IMR-90 (cell line): Measurements from ENCODE around the gene ZNF80. TPM values are rescaled to one million over a fixed set of nuclear protein-coding genes. Genes with fewer than 3 reads are reported as not detected.
"Not testable (repeated sequence)": the region's sequence is repeated elsewhere in the genome, so short reads cannot be mapped to it uniquely, and the experiment has no call there.

ENCODE experiments used
- ATAC-seq: fragments of 200-7000 bp; cut with Tn5 transposase; 2 replicates; pipeline ENCODE4 v1.9.1; 2020; ENCODE audit warnings: low read depth, mild to moderate bottlenecking, moderate library complexity
- Bru-seq: library from RNA; stranded (reverse); fragments of 400-500 nt; gene quantifications from one replicate; lab custom pipeline; 2021; lab: Mats Ljungman, UMichigan
- BruChase-seq, 2 experiments: library from RNA; stranded (reverse); fragments of 400-500 nt; gene quantifications; one replicate each; lab custom pipeline; 2021; lab: Mats Ljungman, UMichigan
- BruUV-seq: library from RNA; stranded (reverse); fragments of 400-500 nt; replicated peaks from 2 replicates; lab custom pipeline; 2021; lab: Mats Ljungman, UMichigan
- CTCF ChIA-PET: fragments of 300-600 bp; formaldehyde crosslinking; extraction: SDS; loops from one replicate; lab custom pipeline; 2021; ENCODE audit warnings: antibody characterized with exemption; lab: Yijun Ruan, JAX
- POLR2A ChIA-PET: fragments of 300-600 bp; sonication (Branson Sonifier 250); formaldehyde crosslinking; loops from one replicate; lab custom pipeline; 2022; ENCODE audit warnings: antibody characterized with exemption; ENCODE audit not compliant: unreplicated experiment; lab: Charles Lee
- DNase-seq: peaks from one replicate; pipeline ENCODE4 v3.0.0; 2013
- H2AFZ ChIP-seq: replicated peaks from 2 replicates; pipeline ENCODE3; 2013; ENCODE audit warnings: low read length, mild to moderate bottlenecking; ENCODE audit not compliant: poor library complexity
- H2AK5ac ChIP-seq: 2 replicates; pipeline ENCODE4 v1.6.1; 2013; ENCODE audit warnings: low read depth, low read length, inconsistent platforms
- H2AK9ac ChIP-seq: replicated peaks from 2 replicates; pipeline ENCODE3; 2013; ENCODE audit warnings: mild to moderate bottlenecking, low read depth, low read length, moderate library complexity; ENCODE audit not compliant: poor library complexity
- H2BK120ac ChIP-seq: 2 replicates; pipeline ENCODE4 v1.6.1; 2013; ENCODE audit warnings: low read depth, low read length, inconsistent platforms
- H2BK15ac ChIP-seq: 3 replicates; pipeline ENCODE4 v1.6.1; 2013; ENCODE audit warnings: low read depth, low read length, inconsistent platforms
- H2BK20ac ChIP-seq: 2 replicates; pipeline ENCODE4 v1.6.1; 2013; ENCODE audit warnings: low read depth, mild to moderate bottlenecking, inconsistent platforms, low read length, moderate library complexity
- H2BK5ac ChIP-seq: 2 replicates; pipeline ENCODE4 v1.6.1; 2013; ENCODE audit warnings: mild to moderate bottlenecking, low read depth, low read length, inconsistent platforms; ENCODE audit not compliant: poor library complexity, severe bottlenecking
- H3K14ac ChIP-seq: replicated peaks from 2 replicates; pipeline ENCODE4 v1.6.1; 2013; ENCODE audit warnings: low read depth, low read length, inconsistent platforms
- H3K18ac ChIP-seq: 2 replicates; pipeline ENCODE4 v1.6.1; 2013; ENCODE audit warnings: low read depth, low read length, control low read depth
- H3K23ac ChIP-seq: 2 replicates; pipeline ENCODE4 v1.6.1; 2013; ENCODE audit warnings: low read depth, low read length, inconsistent platforms
- H3K27ac ChIP-seq: 2 replicates; pipeline ENCODE4 v1.5.1; 2013; ENCODE audit warnings: mild to moderate bottlenecking, control low read depth, low read length; ENCODE audit not compliant: insufficient read depth
- H3K27me3 ChIP-seq: 2 replicates; pipeline ENCODE4 v1.6.1; 2013; ENCODE audit warnings: low read length; ENCODE audit not compliant: control insufficient read depth, insufficient read depth
- H3K36me3 ChIP-seq: 2 replicates; pipeline ENCODE4 v1.6.1; 2013; ENCODE audit warnings: low read length, mixed read lengths; ENCODE audit not compliant: control insufficient read depth, insufficient read depth
- H3K4ac ChIP-seq: 2 replicates; pipeline ENCODE4 v1.6.1; 2013; ENCODE audit warnings: low read depth, low read length, inconsistent platforms
- H3K4me1 ChIP-seq: 2 replicates; pipeline ENCODE4 v1.6.1; 2013; ENCODE audit warnings: low read length, mixed read lengths; ENCODE audit not compliant: control insufficient read depth, insufficient read depth
- H3K4me2 ChIP-seq: 2 replicates; pipeline ENCODE4 v1.6.1; 2013; ENCODE audit warnings: low read depth, mild to moderate bottlenecking, control low read depth, low read length, moderate library complexity
- H3K4me3 ChIP-seq: 2 replicates; pipeline ENCODE4 v1.5.1; 2013; ENCODE audit warnings: low read depth, mild to moderate bottlenecking, control low read depth, low read length, moderate library complexity; ENCODE audit not compliant: insufficient read depth
- H3K56ac ChIP-seq: 2 replicates; pipeline ENCODE4 v1.6.1; 2013; ENCODE audit warnings: low read length, inconsistent platforms; ENCODE audit not compliant: insufficient read depth; ENCODE audit errors: extremely low read depth
- H3K79me1 ChIP-seq, 2 experiments: 2 replicates each; pipeline ENCODE4 v1.6.1; 2013; ENCODE audit warnings: low read length in 2 of 2, inconsistent platforms in 1 of 2, low read depth in 1 of 2
- H3K9ac ChIP-seq: 2 replicates; pipeline ENCODE4 v1.6.1; 2013; ENCODE audit warnings: low read depth, low read length, control low read depth
- H3K9me1 ChIP-seq: 2 replicates; pipeline ENCODE4 v1.6.1; 2013; ENCODE audit warnings: low read length, inconsistent platforms; ENCODE audit not compliant: insufficient read depth
- H3K9me3 ChIP-seq: 2 replicates; pipeline ENCODE4 v1.6.1; 2013; ENCODE audit warnings: low read length; ENCODE audit not compliant: control insufficient read depth, insufficient read depth
- H4K20me1 ChIP-seq: 2 replicates; pipeline ENCODE4 v1.6.1; 2013; ENCODE audit warnings: low read length, inconsistent platforms; ENCODE audit not compliant: insufficient read depth
- H4K5ac ChIP-seq: 2 replicates; pipeline ENCODE4 v1.6.1; 2013; ENCODE audit warnings: mild to moderate bottlenecking, low read depth, low read length, control low read depth
- H4K8ac ChIP-seq, 2 experiments: 2 replicates each; pipeline ENCODE4 v1.6.1; 2013; ENCODE audit warnings: low read depth in 2 of 2, low read length in 2 of 2, control low read depth in 1 of 2, inconsistent platforms in 1 of 2
- H4K91ac ChIP-seq: 2 replicates; pipeline ENCODE4 v1.6.1; 2013; ENCODE audit warnings: low read depth, low read length, inconsistent platforms; ENCODE audit not compliant: insufficient read depth
- WGBS, 2 experiments: methylation state at CpG; one replicate each; pipeline versions ENCODE4 v1.1.5 to v1.1.7; 2013; ENCODE audit warnings: missing lambda C conversion rate in 2 of 2; ENCODE audit not compliant: insufficient read length in 1 of 2; ENCODE audit errors: extremely low coverage in 2 of 2; 5-methylcytosine and 5-hydroxymethylcytosine counted together
- dilution Hi-C: fragments of 300-500 bp; cut with HindIII; formaldehyde crosslinking; loops from one replicate; pipeline ENCODE4 v1.14.3; 2018; ENCODE audit warnings: low sequenced_read_pairs; ENCODE audit not compliant: unreplicated experiment
- in situ Hi-C: fragments of 300-500 bp; cut with MboI; formaldehyde crosslinking; loops from 3 replicates; pipeline ENCODE4 v1.14.3; 2019; ENCODE audit warnings: low sequenced_read_pairs, inconsistent platforms, mixed read lengths
- intact Hi-C: fragments of 100-400 bp; cut with micrococcal nuclease; formaldehyde crosslinking; loops from 2 replicates; pipeline ENCODE4 v1.10.0; 2022
- long read RNA-seq: library from polyadenylated mRNA; unstranded; transcript quantifications from one replicate; pipeline ENCODE4 v2.0.0, GENCODE V29; 2021; ENCODE audit not compliant: unreplicated experiment
- polyA plus RNA-seq, 3 experiments: library from polyadenylated mRNA; depleted of rRNA; stranded (reverse); fragments of >200 nt; gene quantifications; 2 replicates each; pipeline ENCODE4 v1.2.3, GENCODE V29; 2012; ENCODE audit warnings: low replicate concordance in 1 of 3
- total RNA-seq: library from RNA; depleted of rRNA; stranded (reverse); fragments of >200 nt; gene quantifications from 2 replicates; pipeline ENCODE4 v1.2.3, GENCODE V29; 2012; rRNA removed

Gene ZNF80
- total RNA-seq (not detected in 2 replicates), polyA plus RNA-seq (2012; rRNA removed) (not detected in 2 replicates), Bru-seq, nascent RNA (not detected), BruChase-seq, experiment 1, labeled RNA remaining after a 6-hour chase (not detected), BruChase-seq, experiment 2, labeled RNA remaining after a 2-hour chase (not detected)
- polyA plus RNA-seq (2012; cell fraction: cytosol; rRNA removed) = not detected in 2 replicates
- polyA plus RNA-seq (2012; cell fraction: nucleus; rRNA removed; ENCODE audit: low replicate concordance) = 0.06 TPM in 1 of 2 replicates, not detected in the other
- long read RNA-seq = 0 reads

- not testable (repeated sequence) for H3K9me3 ChIP-seq
Measured at GRCh38 chr3:114237478-114237877, at the start of gene ZNF80. TSS of gene ZNF80 (minus strand) at chr3:114237578. CDS start at chr3:114237074, 504 bp downstream.

More at GRCh38 chr3:114237478-114237877, at the start of gene ZNF80:
- POLR2A ChIA-PET, H3K79me1 ChIP-seq, H3K4me2 ChIP-seq, intact Hi-C loops, in situ Hi-C loops, H4K8ac ChIP-seq, H2BK20ac ChIP-seq, H4K91ac ChIP-seq, H4K5ac ChIP-seq, H3K27ac ChIP-seq, H2BK5ac ChIP-seq, H3K14ac ChIP-seq, CTCF ChIA-PET, H2BK120ac ChIP-seq, dilution Hi-C loops, H3K18ac ChIP-seq, H3K23ac ChIP-seq, H3K9me1 ChIP-seq, DNase-seq, H2AFZ ChIP-seq, H3K4me3 ChIP-seq, H4K20me1 ChIP-seq, ATAC-seq, H2AK9ac ChIP-seq, H3K56ac ChIP-seq, H3K4me1 ChIP-seq, H3K9ac ChIP-seq, BruUV-seq, H2BK15ac ChIP-seq, H3K4ac ChIP-seq, H2AK5ac ChIP-seq, H3K36me3 ChIP-seq: not testable (repeated sequence)
- WGBS, 2 experiments = no CpG with 5 or more reads among the region's 6 CpGs
- peaks cover 10% of the 10 kb centered on the region for H3K27me3 ChIP-seq
